Measurements from ENCODE around the gene BRD7.

Gene BRD7

DNA sequence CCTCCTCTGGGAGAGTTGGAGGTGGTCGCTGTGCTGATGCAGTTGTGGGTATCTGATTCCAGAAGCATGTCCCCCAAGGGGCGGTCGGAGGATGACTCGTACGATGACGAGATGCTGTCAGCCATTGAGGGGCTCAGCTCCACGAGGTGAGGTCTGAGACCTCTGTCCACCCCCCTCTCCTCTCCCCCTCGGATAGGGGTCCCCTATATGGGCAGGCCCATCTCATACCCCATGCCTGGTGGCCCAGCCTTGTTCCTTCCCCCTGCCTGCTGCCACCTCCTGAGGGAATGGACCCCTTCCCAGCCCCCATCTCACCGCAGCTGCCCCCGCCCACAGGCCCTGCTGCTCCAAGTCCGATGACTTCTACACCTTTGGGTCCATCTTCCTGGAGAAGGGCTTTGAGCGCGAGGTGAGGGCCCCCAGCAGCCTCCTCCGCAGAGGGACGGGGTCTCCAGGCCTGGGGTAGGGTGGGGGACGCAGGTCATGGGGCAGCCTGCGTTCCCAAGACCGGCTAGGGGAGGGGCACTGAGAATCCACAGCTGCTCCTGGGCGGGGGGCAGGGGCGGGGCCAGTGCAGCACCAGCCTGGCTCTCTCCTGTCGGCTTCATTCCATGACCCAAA is 63.2 kb downstream of the BRD7 start:
- DNase-seq (ENCODE audit: insufficient read length, low spot score) (no peak), FAIRE-seq (no peak)

DNA sequence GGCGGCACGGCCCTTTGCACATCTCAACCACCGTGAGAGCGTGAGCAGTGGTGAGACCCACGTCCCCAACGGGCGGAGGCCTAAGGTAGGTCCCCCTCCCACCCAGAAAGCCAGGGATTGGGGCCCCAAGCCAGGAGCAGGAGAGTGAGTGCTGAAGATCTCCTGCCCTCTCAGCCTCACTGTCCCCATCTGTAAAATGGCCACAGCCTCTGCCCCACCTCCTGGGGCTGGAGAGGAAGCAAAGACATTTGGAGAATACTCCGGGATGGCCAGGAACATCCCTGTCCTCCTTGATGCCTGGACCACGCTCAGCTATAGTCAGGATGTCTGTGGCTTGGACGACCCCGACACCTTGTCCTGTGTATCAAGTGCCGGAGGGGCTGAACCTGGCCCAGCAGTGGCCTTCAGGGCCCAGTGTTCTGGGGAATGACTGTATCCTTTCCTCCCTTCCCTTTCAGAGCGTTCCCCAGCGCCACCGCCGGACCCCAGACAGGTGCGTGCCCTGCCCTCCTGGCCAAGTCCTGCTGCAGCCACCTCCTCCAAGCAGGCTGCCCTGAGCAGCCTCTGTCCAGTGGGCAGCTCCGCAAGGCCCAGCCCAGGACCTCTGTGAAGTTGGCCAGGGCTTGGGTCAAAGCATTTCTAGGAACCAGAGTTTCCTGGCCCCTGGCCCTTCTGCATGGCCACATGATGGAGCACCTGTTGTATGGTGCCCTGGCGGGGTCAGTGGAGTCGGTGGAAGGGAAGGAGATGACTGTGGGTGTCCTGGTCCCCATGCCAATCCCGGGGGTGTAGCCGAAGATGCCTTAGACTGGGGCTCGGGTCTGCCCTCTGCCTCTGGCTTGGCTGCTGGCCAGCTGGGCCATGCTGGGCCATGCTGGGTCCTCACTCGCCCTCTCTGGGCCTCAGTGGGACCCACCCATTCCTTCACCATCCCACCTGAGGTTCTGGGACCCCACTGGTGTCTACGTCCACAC is 64.0 kb downstream of the BRD7 start:
- FAIRE-seq = no peak
- no peak for DNase-seq (ENCODE audit: insufficient read length, low spot score)

DNA sequence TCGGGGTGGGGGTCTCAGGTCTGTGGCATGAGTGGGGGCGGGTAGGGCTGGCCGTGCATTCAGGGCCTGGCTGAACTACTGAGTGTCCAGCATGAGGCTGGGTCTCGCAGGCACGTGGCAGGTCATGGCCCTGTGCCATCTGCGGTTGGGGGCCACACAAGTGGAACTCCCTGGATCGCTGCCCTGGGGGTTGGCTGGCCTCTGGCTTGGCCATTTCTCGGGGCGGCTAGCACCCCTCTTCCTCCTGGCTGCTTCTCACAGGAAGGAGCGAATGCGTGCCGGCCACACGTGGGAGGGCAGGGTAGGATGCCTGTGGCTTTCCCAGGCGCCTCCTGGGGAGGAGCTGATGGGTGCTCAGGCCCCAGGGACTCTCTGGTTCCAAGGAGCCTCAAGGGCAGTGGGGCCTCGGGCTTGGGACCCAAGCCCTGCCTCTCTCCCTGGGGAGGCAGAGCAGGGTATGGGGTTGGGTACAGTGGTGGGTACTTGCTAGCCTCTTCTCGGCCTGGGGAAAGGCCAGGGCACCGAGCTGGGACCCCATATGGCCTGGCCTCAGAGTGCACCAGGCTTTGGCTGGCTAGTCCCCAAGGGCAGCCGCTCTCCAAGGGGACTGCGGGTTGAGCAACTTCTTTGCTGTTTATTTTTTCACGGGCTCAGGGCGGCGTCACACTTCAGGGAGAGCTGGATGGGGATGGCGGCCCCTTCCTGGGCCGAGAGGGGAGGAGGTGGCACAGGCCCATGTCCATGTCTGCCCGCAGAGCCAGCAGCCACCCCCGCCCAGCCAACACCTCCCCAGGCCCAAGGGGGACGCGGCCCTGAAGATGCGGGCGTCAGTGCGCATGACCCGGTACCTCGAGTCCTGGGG is 65.0 kb downstream of the BRD7 start:
- FAIRE-seq (no peak), DNase-seq (ENCODE audit: insufficient read length, low spot score) (no peak)

DNA sequence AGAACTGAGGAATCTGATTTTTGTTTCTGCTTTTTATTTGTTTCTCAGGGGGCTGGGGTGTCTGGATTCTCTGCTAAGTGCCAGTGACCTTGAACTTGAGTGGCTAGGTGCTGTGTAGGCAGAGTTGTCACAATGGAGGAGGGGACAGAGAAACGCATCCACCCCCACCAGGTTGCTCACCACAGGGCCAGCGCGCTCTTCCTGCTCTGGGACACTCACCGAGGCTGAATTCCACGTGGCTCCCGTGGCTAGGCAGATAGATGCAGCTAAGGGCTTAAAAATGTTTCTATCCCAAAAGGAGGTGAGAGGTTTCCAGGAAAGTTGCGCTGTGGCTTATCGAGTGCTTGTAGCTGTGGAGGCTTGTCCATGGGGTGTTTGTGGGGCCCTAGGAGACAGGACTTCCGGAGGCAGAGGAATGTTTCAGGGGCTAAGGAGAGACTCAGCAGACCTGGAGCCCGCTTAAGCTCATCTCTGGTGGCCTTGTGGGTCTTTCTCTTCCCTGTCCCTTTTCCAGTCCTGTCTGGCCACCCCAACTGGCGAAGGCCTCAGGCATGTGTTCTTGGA is 65.7 kb downstream of the BRD7 start:
- FAIRE-seq (no peak), DNase-seq (ENCODE audit: insufficient read length, low spot score) (no peak)

DNA sequence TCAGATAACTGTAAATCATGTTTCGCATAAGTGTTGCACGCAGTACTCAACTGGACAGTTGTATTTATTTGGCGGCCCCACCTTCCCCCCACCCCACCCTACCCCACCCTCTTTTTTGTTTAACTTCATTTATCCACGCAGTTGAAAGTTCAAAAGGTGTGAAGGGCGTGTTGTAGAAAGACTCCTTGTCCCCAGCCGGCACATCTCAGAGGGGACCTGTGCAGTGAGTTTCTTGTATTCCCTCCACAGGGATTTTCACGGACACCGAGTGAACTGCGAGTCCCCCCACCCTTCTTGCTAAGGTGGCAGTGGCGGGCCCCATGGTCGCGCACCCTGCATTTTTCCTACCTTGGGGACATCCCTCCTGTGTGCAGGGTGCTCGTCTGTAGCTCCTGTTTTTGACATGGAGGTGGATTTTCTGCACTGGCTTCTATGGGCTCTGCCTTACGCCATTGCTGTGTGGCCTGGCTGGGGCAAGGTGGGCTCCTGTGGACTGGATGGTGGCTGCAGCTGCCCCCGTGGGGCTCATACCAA is 66.2 kb downstream of the BRD7 start:
- no peak for DNase-seq (ENCODE audit: insufficient read length, low spot score)
- no peak for FAIRE-seq

DNA sequence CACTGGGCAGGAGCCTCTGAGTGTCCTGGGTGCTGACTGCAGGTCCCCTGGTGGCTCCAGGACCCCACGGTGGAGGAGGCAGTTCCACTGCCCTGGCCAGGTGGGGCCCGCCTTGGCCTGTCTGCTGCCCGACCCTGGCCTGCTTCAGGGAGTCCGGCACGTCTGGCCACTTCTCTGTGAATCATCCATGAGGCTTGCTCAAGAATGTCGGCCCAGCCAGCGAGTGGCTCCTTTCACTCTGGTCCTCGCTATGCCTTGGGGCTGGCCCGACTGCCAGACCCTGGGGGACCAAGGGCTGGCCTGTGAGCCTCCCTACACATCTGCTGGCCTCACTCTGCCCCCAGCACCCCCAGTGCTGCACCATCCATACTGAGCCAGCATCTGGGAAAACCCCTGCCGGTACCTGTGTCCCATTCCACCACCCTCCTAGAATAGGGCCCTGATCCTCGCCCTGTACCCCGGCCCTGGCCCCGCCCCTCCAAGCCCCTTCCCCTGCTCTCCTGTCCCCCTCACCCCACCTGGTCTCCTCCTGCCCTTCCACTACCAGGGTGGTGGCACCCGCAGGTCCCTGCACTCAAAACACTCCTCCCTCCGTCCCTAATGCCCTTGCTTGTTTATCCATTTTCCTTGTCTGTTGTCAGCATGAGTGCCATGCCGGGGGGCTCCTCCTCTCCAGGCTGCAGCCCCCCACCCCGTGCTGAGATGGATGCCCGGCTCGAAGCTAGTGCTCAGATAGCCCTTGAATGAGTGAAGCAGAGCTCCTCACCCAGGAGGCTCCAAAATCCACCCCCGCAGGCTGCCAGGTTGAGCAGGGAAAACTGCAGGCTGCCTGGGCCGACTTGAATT is 66.9 kb downstream of the BRD7 start:
- FAIRE-seq (no peak), DNase-seq (ENCODE audit: insufficient read length, low spot score) (no peak)

DNA sequence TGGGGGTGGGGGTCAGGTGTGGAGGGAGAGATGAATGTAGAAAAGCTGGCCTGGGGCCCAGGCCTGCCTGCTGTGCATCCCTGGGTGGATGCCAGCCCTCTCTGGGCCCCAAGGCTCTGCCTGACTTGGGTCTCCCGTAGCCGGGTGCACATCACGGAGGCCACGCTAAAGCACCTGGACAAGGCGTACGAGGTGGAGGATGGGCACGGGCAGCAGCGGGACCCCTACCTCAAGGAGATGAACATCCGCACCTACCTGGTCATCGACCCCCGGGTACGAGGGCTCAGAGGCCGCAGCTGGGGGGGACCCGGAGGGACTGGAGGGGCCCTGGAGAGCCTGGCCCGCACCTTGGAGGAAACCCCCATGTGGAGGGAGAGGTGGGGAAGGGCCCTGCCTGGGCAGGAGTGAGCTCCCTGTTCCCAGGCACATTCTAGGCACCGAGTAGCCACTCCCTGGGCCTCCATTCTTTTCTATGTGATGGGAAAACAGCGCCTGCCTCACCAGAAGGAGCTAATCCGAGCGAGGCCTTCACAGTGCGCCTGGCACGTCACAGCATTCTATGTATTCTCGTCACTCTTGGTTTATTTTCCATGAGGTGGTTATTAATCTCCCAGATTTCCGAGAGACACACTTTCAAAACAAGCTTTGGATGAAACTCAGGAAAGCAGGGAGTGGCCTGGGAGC is 67.7 kb downstream of the BRD7 start:
- FAIRE-seq = no peak
- no peak for DNase-seq (ENCODE audit: insufficient read length, low spot score)

DNA sequence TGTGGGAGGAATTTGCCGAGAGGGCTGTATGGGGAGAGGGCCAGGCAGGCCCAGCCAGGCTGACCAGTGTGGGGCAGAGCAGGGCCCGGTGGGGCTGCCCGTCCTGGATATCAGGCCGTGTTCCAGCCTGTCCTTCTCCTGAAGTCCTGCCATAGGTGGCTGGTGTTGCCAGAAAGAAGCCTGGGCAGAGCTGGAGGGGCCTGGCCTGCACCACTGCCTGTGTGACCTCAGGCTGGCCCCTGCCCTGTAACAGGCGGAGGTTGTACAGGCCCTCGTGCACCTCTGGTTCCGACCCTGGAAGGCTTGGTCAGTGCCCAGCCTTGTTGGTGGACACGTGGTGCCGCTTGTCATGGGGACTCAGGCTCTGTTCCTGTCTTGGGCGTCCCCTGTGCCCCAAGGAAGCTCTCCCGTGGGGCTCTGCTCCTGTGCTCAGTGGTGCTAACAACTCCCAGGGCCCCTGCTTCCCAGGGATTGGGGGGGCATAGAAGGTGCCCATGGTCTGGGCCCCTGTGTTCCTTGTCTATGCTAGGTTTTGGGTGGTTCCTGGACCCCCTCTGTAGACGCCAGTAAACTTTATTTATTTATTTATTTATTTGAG is 69.2 kb downstream of the BRD7 start:
- DNase-seq (ENCODE audit: insufficient read length, low spot score) (no peak), FAIRE-seq (no peak)

DNA sequence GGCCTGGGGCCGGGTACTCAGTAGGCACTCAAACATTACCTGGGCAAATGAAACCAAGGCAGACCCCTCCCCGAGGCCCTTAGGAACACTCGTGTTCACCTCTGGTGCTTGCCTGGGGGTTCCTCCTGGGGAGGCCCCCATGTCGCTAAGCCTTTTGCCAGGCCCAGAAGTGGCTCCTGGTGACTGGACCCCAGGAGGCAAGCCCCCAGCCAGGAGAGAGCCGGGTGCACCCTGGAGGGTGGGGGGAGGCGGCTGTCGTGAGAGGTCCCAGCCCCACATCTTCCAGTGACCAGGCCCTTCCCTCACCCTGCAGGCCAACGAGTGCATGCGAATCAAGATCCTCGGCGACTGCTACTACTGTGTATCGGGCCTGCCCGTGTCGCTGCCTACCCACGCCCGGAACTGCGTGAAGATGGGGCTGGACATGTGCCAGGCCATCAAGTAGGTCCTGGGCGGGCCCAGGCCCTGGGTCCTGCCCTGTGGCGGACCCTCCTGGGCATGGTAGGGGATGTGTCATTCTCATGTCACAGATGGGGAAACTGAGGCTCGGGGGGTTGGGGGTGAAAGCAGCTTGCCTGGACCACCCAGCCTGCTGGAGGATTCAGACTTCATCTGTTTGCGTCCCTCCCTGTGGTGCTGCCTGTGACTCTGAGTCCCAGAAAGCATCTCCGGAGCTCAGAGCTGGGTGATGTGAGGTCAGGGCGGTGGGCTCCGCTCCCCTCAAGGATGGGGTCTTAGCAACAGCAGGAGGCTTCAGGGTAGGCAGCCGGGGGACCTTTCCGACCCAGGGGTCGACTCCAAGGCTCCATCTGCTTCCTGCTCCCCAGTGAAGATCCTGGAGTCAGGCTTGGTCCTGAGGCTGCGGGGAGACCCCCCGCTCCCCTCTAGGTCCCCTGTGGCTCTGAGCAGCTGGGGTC is 69.9 kb downstream of the BRD7 start:
- no peak for FAIRE-seq

DNA sequence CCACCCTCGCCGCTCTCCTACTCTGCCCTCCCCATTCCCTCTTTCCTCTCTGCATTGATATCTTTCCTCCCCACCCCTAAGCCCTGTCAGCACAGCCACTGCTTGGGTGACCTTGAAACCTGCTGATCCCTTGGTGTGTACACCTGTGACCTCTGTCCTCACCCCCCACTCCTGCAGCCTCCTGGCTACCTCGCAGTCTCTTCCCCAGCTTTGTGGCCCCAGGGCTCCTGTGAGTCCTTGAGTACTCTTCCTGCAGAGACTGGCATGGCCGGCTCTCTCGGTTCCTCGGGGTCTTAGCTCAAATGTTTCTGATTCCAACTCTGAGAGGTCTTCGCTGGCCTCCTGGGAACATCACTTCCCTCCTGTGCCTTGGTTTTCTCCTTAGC is 70.7 kb downstream of the BRD7 start:
- FAIRE-seq (no peak), DNase-seq (ENCODE audit: insufficient read length, low spot score) (no peak)

More for the DNA sequence above, 69.9 kb downstream of the BRD7 start:
- DNase-seq (ENCODE audit: insufficient read length, low spot score) = no peak

DNA sequence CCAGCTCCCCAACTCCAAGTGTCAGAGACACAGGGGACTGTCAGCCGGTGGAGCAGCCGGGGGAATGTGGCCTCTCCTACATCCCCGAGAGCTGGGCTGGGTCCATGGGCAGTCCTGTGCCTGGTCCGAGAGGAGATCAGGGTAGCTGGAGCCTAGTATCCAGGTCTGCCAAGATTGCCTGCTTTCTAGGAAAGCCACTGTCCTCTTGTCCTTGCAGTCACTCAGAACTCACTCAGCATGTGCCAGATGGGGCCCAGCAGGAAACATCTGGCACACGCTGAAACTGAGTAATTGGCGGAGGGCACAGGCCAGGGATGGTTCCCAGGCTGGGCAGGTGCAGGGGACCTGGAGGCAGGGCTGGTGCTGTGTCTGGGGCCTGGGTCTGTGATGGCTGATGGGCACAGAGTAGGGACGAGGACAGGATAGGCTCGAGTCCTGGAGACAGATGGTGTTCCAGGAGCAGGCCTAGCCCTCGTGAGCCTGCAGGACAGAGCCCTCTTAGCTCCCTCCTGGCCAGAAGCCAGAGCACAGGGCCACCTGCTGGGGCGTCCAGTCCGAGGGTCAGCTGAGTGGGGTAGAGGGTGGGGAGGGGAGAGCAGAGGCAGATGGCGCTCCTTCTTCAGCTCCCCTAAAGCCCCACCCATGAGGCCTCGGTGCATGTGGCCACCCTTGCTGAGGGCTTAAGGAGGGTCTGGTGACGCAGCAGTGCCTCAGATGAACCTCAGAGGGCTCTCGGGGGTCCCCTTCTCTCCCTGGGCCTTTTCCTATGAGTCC is 71.3 kb downstream of the BRD7 start:
- DNase-seq (ENCODE audit: insufficient read length, low spot score) (no peak), FAIRE-seq (no peak)

DNA sequence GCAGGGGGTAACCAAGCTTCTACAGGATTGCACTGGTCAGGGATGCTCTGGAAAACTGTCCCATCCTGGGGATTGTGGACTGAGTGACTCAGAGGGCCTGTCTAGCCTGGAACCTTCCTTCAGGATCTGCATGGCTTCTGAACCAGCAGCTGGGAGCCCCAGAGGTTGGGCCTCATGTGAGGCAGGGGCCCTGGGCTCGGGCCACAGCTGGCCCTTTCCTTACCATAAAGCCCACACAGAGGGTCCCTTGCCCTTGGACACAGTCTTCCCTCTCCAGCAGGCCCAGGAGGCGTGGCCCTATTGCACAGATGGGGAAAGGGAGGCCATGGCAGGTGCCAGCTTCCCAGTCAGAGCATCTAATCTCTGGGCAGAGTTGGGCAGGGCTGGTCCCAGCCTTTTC is 72.0 kb downstream of the BRD7 start:
- no peak for DNase-seq (ENCODE audit: insufficient read length, low spot score)
- FAIRE-seq = no peak

DNA sequence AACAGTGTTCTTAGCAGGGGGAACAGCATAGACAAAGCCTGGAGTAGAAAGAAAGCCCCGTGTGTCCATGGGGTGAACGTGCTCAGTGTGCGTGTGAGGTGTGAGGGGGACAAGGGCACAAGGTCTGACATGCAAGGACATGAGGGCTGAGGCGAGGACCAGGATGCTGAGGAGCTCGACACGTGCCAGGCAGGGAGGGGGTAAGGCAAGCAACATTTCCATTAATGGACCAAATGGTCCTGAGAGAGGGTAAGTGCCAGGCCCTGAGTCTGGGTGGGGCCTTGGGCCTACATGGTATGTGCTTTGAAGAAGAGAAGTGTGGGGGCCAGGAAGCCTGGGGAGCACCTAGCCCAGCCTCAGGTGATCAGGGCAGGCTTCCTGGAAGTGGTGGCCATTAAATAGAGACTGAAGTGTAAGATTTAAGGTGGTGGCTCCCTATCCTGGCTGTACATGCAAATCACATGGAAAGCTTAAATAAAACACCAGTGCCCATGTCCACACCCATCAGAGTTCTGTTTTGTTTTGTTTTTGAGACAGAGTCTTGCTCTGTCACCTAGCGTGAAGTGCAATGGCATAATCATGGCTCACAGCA is 73.2 kb downstream of the BRD7 start:
- no peak for DNase-seq (ENCODE audit: insufficient read length, low spot score)
- FAIRE-seq = no peak

DNA sequence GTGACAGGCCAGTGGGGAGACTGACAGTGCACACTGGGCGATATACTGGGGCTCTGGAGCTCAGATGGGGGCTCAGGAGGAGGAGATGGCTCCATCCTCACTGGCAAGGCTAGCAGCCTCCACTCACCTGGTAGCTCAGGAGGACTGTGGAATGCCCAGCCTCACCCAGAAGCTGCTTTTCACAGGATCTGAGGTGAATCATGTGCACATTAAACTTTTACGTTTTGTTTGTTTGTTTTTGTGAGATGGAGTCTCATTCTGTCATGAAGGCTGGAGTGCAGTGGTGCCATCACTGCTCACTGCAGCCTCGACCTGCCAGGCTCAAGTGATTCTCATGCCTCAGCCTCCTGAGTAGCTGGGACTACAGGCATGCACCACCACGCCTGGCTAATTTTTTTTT is 73.8 kb downstream of the BRD7 start:
- no peak for FAIRE-seq
- DNase-seq (ENCODE audit: insufficient read length, low spot score) = no peak

DNA sequence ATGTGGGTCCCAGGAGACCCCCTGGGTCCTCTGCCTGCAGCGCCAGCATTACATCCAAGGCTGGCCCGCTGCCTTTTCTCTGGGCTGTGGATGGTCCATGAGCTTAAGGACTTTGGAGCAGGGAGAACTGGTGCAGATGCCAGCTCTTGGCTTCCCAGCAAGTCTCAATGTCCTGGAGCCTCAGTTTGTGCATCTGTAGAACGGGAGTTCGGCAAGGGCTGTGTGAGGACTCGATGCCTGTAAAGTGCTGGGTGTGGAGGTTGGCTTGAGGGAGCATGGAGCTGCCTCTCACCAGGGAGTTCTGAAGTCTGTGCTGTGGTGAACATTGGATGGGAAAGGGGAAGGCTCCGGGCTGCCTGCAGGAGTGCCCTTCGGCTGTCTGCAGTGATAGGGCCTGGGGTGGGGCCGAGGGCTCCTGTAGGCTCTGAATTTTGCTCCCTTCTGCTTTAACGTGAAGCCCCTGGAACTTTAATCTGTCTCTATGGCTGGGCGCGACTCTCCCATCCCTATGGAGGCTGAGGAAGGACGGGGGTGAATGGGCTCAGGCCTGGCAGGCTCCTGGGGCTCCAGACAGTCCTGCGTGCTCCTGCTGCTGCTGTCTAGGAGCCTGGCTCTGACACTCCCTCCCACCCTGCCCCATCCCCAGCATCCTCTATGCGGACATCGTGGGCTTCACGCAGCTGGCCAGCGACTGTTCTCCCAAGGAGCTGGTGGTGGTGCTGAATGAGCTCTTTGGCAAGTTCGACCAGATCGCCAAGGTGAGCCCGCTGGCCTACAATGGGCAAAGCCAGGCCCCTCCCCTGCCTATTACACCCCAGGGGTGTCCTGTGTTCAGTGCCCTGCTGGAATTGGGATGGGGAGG is 74.6 kb downstream of the BRD7 start:
- no peak for FAIRE-seq

More for the DNA sequence above, 74.6 kb downstream of the BRD7 start:
- no peak for DNase-seq (ENCODE audit: insufficient read length, low spot score)
